HG02870 (cell line): Measurements from ENCODE around the gene C14orf132.
"Not testable (repeated sequence)": the region's sequence is repeated elsewhere in the genome, so short reads cannot be mapped to it uniquely, and the experiment has no call there.

ENCODE experiments used
- ATAC-seq: cut with Tn5 transposase; IDR thresholded peaks from one replicate; pipeline ENCODE4 v1.9.1; 2021; ENCODE audit warnings: mild to moderate bottlenecking, moderate library complexity; ENCODE audit not compliant: unreplicated experiment

C14orf132 gene

DNA sequence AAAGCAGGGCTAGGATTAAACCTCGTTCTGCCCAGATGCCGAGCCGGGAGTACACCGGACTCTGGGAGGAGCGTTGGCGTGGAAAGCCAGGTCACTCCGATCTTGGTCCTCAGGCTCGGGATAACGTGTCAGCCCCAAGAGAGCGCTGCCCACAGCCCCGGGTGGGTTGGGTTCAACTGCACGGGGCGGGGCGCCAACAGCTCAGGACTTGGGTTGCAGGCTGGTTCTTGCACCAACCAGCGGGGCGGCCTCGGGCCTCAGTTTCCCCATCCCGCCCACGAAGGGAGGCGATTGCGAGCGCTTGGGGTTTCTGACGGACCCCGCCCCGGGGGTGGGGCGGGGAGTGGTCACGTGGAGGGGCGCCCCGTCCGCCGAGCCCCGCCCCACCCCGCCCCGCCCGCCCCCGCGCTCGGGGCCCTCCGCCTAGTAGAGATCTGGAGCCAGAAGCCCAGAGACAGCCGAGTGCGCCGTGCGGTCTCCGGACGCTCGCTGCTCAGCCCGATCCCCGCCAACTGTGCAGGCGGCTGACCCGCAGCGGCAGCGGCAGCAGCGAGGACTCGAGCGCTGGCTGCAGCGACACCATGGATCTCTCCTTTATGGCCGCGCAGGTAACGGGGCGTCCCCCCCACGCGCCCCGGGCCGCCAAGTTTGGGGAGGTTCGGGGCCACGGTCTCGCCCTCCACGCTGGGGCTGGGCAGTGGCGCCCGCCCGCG, at the start of gene C14orf132:
C14orf132 (plus strand) TSS at position 443 of the 713 bp plus-strand sequence; CDS start at position 582, 139 bp downstream.
- ATAC-seq: no peak

GRCh38 chr14:95993768-95994592, 45.2 kb upstream of the C14orf132 start:
- no peak for ATAC-seq

DNA sequence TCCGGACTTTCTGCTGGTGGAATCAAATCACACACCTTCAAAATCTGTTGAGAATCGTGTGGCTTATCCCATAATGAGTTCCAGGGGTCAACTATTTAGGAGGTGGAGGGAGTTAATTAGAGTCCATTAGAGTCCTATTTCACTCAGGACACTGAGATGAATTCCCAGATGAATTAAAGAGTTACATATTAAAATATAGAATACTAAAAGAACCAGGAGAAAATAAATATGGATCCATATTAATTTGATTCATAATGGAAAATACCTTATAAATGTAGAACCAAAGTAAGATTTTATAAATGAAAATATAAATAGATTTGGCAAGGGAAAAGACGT, 44.6 kb upstream of the C14orf132 start:
- no peak for ATAC-seq

DNA sequence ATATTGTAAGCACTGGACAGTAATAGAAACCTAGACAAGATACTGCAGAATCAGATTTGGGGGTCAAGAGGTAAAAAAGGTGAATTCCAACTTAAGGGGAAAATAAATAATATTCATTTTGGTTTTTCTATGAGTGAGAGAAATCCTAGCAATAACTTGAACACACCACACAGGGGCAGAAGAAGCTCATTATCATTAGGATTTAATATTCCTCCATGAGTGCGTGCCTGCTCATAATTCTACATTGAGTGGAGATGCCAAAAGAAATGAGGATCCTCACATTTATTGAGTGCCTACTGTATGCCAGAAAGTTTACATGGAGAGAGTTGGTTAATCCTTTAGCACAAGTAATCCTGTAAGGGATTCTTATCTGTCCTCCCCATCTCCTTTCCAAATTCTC, 40.5 kb upstream of the C14orf132 start:
- ATAC-seq: no peak

GRCh38 chr14:96001866-96002497, 37.2 kb upstream of the C14orf132 start:
- ATAC-seq: no peak

GRCh38 chr14:96002498-96002884, 36.7 kb upstream of the C14orf132 start:
- no peak for ATAC-seq

- ATAC-seq: no peak
Observed at GRCh38 chr14:96011131-96011530, 28.0 kb upstream of the C14orf132 start.

GRCh38 chr14:96011607-96012006, 27.6 kb upstream of the C14orf132 start:
- ATAC-seq: no peak

DNA sequence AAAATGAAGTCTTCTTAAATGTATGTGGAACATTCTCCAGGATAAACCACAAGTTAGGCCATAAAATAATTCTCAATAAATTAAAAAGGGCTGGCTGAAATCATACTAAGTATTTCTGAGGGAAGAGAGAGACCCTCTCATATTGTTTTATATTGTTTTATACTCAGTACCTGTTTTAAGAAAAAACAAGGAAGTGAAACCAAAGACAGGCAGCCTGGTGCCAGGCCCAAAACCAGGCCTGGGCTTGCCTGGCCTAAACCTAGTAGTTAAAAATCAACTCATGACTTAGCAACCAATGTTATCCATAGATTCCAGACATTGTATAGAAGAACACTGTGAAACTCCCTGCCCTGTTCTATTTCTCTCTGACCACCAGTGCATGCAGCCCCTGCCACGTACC, 26.4 kb upstream of the C14orf132 start:
- not testable (repeated sequence) for ATAC-seq

- no peak for ATAC-seq
Observed at GRCh38 chr14:96014176-96014575, 25.0 kb upstream of the C14orf132 start.

- ATAC-seq: no peak
Observed at GRCh38 chr14:96016501-96017160, 22.5 kb upstream of the C14orf132 start.

DNA sequence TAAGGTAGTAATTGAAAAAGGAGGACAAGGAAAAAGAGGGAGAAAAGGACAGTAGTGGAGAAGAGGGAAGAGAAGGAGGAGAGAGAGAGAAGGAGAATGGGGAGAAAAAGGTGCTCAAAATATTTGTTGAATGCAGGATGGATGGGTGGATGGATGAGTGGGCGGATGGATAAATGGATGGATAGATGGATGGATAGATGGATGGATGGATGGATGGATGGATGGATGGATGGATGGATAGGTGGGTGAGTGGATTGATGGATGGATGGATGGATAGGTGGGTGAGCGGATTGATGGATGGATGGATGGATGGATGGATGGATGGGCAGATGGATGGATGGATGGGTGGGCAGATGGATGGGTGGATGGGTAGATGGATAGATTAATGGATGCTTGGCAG, 21.3 kb upstream of the C14orf132 start:
- no peak for ATAC-seq

DNA sequence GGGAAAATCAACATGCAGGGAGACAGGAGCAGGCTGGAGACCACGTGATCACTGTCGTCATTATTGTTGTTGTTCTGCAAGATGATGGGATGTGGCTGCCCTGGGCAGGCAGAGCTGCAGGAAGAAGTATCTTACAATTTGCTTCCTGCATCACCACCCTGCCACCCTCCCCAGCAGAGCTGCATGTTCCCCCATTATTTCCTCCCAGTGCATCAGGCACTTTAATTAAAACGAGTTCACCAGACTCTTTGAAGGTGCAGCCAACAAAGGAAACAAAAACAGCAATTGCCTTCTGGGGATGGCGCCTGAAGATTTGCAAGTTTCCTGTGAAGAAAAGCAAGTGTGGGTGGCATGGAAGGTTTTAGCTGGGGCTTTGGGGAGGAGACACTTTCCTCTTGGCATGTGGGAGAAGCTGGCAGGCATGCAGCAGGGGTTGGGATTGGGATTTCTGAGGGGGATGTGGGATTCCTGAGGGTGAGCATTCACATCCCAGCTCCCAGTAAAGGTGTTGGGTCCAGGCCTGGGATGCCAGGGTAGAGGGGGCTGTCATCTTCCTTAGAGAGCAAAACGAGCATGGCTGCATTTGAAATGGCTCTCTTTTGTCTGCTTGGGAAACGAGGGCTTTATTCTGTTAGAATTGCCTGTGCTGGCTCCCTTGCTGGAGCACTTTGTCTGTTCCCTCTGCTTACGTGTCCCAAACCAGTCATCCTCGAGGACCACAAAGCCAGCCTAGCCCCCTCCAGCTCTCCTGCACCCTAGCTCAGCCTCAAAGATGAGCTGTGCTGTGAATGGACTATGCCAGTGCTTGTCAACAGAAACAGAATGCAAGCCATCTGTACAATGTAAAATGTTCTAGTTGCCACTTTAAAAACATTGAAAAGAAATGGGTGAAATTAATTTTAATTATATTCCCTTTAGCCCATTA, 11.5 kb upstream of the C14orf132 start:
- no peak for ATAC-seq

- no peak for ATAC-seq
Observed at GRCh38 chr14:96029089-96029645, 10.0 kb upstream of the C14orf132 start.

GRCh38 chr14:96030108-96030760, 8.9 kb upstream of the C14orf132 start:
- ATAC-seq: no peak

- ATAC-seq: no peak
Observed at GRCh38 chr14:96031691-96032090, 7.5 kb upstream of the C14orf132 start.

GRCh38 chr14:96035456-96035855, 3.7 kb upstream of the C14orf132 start:
- ATAC-seq: no peak

GRCh38 chr14:96037891-96038557, 1.1 kb upstream of the C14orf132 start:
- no peak for ATAC-seq

GRCh38 chr14:96038558-96038919, 623 bp upstream of the C14orf132 start:
- no peak for ATAC-seq
